Esophagus muscularis mucosa (tissue), 4 donors: ENCODE results near the gene PTGES.

Experiments used
- EP300 ChIP-seq: sonication (generic); formaldehyde crosslinking; IDR thresholded peaks from one replicate; pipeline ENCODE4 v1.6.1; 2017; ENCODE audit warnings: antibody characterized with exemption
- POLR2A ChIP-seq: fragments of 450-650 bp; IDR thresholded peaks from one replicate; pipeline ENCODE4 v1.6.1; 2017; ENCODE audit warnings: antibody characterized with exemption, moderate library complexity, mild to moderate bottlenecking, low read depth
- POLR2AphosphoS5 ChIP-seq, 2 donors: sonication (generic); formaldehyde crosslinking; IDR thresholded peaks; one replicate each; pipeline ENCODE4 v1.6.1; 2017; ENCODE audit warnings: antibody characterized with exemption in 2 of 2
- TF ChIP-seq, protein P1 (sequence below), 3 experiments: fragments of 200-600 bp in 2 of 3; fragments of 450-650 bp in 1 of 3; sonication (generic) in 2 of 3; IDR thresholded peaks; one replicate each; pipeline ENCODE4 v1.5.1; 2017 to 2019; ENCODE audit warnings: antibody characterized with exemption in 3 of 3, mild to moderate bottlenecking in 2 of 3, moderate library complexity in 1 of 3

DNA sequence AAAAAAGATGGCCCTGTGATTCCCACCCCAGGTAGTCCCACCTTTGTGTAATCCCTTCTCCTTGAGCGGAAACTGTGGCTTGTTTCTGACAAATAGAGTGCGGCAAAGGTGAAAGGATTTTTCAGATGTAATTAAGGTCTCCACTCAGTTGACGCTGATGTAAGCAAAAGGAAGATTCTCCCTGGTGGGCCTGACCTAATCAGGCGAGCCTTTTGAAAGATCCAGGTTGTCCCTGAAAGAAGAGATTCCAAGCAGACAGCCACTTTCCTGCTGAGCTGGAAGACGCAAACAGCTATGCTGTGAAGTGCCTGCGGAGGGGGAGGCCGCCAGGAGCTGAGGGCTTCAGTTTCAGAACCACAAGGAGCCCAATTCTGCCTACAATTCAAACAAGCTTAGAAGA, 24.1 kb downstream of the PTGES start:
- TF ChIP-seq POLR2AphosphoS5 (IDR thresholded peaks at IDR 0.05) (no peak), POLR2A (no peak), EP300 (no peak)
- TF ChIP-seq, protein P1, sequence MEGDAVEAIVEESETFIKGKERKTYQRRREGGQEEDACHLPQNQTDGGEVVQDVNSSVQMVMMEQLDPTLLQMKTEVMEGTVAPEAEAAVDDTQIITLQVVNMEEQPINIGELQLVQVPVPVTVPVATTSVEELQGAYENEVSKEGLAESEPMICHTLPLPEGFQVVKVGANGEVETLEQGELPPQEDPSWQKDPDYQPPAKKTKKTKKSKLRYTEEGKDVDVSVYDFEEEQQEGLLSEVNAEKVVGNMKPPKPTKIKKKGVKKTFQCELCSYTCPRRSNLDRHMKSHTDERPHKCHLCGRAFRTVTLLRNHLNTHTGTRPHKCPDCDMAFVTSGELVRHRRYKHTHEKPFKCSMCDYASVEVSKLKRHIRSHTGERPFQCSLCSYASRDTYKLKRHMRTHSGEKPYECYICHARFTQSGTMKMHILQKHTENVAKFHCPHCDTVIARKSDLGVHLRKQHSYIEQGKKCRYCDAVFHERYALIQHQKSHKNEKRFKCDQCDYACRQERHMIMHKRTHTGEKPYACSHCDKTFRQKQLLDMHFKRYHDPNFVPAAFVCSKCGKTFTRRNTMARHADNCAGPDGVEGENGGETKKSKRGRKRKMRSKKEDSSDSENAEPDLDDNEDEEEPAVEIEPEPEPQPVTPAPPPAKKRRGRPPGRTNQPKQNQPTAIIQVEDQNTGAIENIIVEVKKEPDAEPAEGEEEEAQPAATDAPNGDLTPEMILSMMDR (IDR thresholded peaks at IDR 0.05) = no peak
